GM23338 (cell line): ENCODE measurements around the gene LRP1B. TPM values are rescaled to one million over a fixed set of nuclear protein-coding genes. Genes with fewer than 3 reads are reported as not detected.

ENCODE experiments used
- ATAC-seq: fragments of 200-7000 bp; cut with Tn5 transposase; 3 replicates; pipeline ENCODE4 v1.9.1; 2020
- DNase-seq: peaks from one replicate; pipeline ENCODE4 v3.0.0-alpha.2; 2015; ENCODE audit warnings: low spot score
- H2AFZ ChIP-seq: fragments of 200-600 bp; sonication (generic); 2 replicates; pipeline ENCODE4 v1.8.0; 2016; ENCODE audit warnings: antibody characterized with exemption, mild to moderate bottlenecking, moderate library complexity
- H3F3A ChIP-seq: fragments of 200-600 bp; sonication (generic); replicated peaks from 2 replicates; pipeline ENCODE4 v1.8.0; 2017; ENCODE audit warnings: antibody characterized with exemption, mixed run types, low read depth
- H3K27ac ChIP-seq: fragments of 200-600 bp; sonication (generic); 2 replicates; pipeline ENCODE4 v1.6.1; 2016; ENCODE audit warnings: low read depth
- H3K27me3 ChIP-seq: fragments of 200-600 bp; sonication (generic); 2 replicates; pipeline ENCODE4 v1.8.0; 2016; ENCODE audit warnings: mild to moderate bottlenecking, mixed run types, moderate library complexity; ENCODE audit not compliant: insufficient read depth
- H3K36me3 ChIP-seq: fragments of 200-600 bp; sonication (generic); 2 replicates; pipeline ENCODE4 v1.8.0; 2016; ENCODE audit warnings: mild to moderate bottlenecking; ENCODE audit not compliant: insufficient read depth
- H3K4me1 ChIP-seq: fragments of 200-600 bp; sonication (generic); 2 replicates; pipeline ENCODE4 v1.8.0; 2016; ENCODE audit warnings: mild to moderate bottlenecking, moderate library complexity; ENCODE audit not compliant: insufficient read depth
- H3K4me2 ChIP-seq: fragments of 200-600 bp; sonication (generic); 2 replicates; pipeline ENCODE4 v1.7.1; 2017; ENCODE audit warnings: mixed run types
- H3K4me3 ChIP-seq: fragments of 200-600 bp; sonication (generic); 2 replicates; pipeline ENCODE4 v1.6.1; 2016; ENCODE audit warnings: mixed run types
- H3K79me2 ChIP-seq: fragments of 200-600 bp; sonication (generic); replicated peaks from 2 replicates; pipeline ENCODE4 v1.8.0; 2017; ENCODE audit warnings: mild to moderate bottlenecking; ENCODE audit not compliant: insufficient read depth
- H3K9me2 ChIP-seq: fragments of 200-600 bp; sonication (generic); 2 replicates; pipeline ENCODE4 v1.8.0; 2017; ENCODE audit not compliant: insufficient read depth
- H4K20me1 ChIP-seq: fragments of 200-600 bp; sonication (generic); replicated peaks from 2 replicates; pipeline ENCODE4 v1.8.0; 2017; ENCODE audit warnings: mild to moderate bottlenecking; ENCODE audit not compliant: insufficient read depth
- H3K27ac Mint-ChIP-seq: 2 replicates; pipeline ENCODE4 v1.8.0; 2020; ENCODE audit warnings: inconsistent platforms, mild to moderate bottlenecking, moderate library complexity, mixed read lengths
- H3K27me3 Mint-ChIP-seq: 3 replicates; pipeline ENCODE4 v1.8.0; 2022; ENCODE audit warnings: low read depth, mild to moderate bottlenecking, moderate library complexity, mixed read lengths, inconsistent platforms; ENCODE audit not compliant: insufficient read depth, poor library complexity
- H3K36me3 Mint-ChIP-seq: 3 replicates; pipeline ENCODE4 v1.8.0; 2021; ENCODE audit warnings: low read depth, mild to moderate bottlenecking, inconsistent platforms, moderate library complexity, mixed read lengths
- H3K4me1 Mint-ChIP-seq: 3 replicates; pipeline ENCODE4 v1.8.0; 2020; ENCODE audit warnings: mild to moderate bottlenecking, inconsistent platforms, mixed read lengths
- H3K4me3 Mint-ChIP-seq: 3 replicates; pipeline ENCODE4 v1.8.0; 2021; ENCODE audit warnings: moderate library complexity, mild to moderate bottlenecking, inconsistent platforms, mixed read lengths
- H3K9me3 Mint-ChIP-seq: 3 replicates; pipeline ENCODE4 v1.8.0; 2020; ENCODE audit warnings: moderate library complexity, mild to moderate bottlenecking, inconsistent platforms, mixed read lengths
- EZH2phosphoT487 ChIP-seq: fragments of 200-600 bp; sonication (generic); IDR thresholded peaks from one replicate; pipeline ENCODE4 v1.8.1; 2018; ENCODE audit warnings: antibody characterized with exemption; ENCODE audit not compliant: unreplicated experiment
- JUNB ChIP-seq: IDR thresholded peaks from one replicate; pipeline ENCODE4 v1.6.1; 2016; ENCODE audit warnings: antibody characterized with exemption; ENCODE audit not compliant: unreplicated experiment
- POLR2AphosphoS5 ChIP-seq: IDR thresholded peaks from 2 replicates; pipeline ENCODE4 v1.6.1; 2016; ENCODE audit warnings: antibody characterized with exemption, low read depth
- STAT1 ChIP-seq: IDR thresholded peaks from one replicate; pipeline ENCODE4 v1.6.1; 2016; ENCODE audit warnings: antibody characterized with exemption; ENCODE audit not compliant: unreplicated experiment
- polyA plus RNA-seq: library from polyadenylated mRNA; unstranded; fragments of >200 nt; fragmentation: Nextera tagmentation; extraction: Ambion mirVana; gene quantifications from 2 replicates; pipeline ENCODE4 v1.2.1, GENCODE V29; 2016
- total RNA-seq: library from RNA; depleted of rRNA; stranded (reverse); fragments of >200 nt; shearing (Covaris generic); gene quantifications from 2 replicates; pipeline ENCODE4 v1.2.3, GENCODE V29; 2014
- TF ChIP-seq, protein P1 (sequence below): fragments of 250-450 bp; sonication (Bioruptor Pico); IDR thresholded peaks from 2 replicates; pipeline ENCODE4 v1.5.0; 2020; ENCODE audit warnings: mild to moderate bottlenecking, moderate library complexity
- TF ChIP-seq, protein P2 (sequence below), 2 experiments: fragments of 200-600 bp in 1 of 2; sonication (generic) in 1 of 2; conservative IDR thresholded peaks; 2 replicates each; pipeline versions ENCODE4 v1.5.1 to v1.6.1; 2016 to 2017; ENCODE audit warnings: antibody characterized with exemption in 2 of 2, low read depth in 2 of 2, mild to moderate bottlenecking in 2 of 2, moderate library complexity in 1 of 2

Gene LRP1B
- total and polyA plus RNA-seq, 2 experiments from 2014 or later, result 0.15 to 0.97 TPM

GRCh38 chr2:140269000-140269399, 1861.8 kb downstream of the LRP1B start:
- Mint-ChIP-seq H3K9me3 (no peaks in the 10 kb centered on the region), H3K27me3 (peaks cover 2% of the 10 kb centered on the region), H3K4me1 (no peaks in the 10 kb centered on the region), H3K4me3 (no peak overlapping the region), H3K27ac (no peak overlapping the region), H3K36me3 (no peaks in the 10 kb centered on the region)
- Histone ChIP-seq H3K9me2 (no peaks in the 10 kb centered on the region), H3K4me3 (no peak overlapping the region), H3K4me1 (no peaks in the 10 kb centered on the region), H3K27ac (no peak overlapping the region), H3K36me3 (no peaks in the 10 kb centered on the region), H3K27me3 (no peaks in the 10 kb centered on the region), H3K79me2 (no peaks in the 10 kb centered on the region), H3K4me2 (no peak overlapping the region), H4K20me1 (no peaks in the 10 kb centered on the region), H2AFZ (no peak overlapping the region), H3F3A (no peaks in the 10 kb centered on the region)
- ATAC-seq (no peak), DNase-seq (no peak)
- no peak for TF ChIP-seq JUNB
- no peak for TF ChIP-seq STAT1
- TF ChIP-seq, protein P1, sequence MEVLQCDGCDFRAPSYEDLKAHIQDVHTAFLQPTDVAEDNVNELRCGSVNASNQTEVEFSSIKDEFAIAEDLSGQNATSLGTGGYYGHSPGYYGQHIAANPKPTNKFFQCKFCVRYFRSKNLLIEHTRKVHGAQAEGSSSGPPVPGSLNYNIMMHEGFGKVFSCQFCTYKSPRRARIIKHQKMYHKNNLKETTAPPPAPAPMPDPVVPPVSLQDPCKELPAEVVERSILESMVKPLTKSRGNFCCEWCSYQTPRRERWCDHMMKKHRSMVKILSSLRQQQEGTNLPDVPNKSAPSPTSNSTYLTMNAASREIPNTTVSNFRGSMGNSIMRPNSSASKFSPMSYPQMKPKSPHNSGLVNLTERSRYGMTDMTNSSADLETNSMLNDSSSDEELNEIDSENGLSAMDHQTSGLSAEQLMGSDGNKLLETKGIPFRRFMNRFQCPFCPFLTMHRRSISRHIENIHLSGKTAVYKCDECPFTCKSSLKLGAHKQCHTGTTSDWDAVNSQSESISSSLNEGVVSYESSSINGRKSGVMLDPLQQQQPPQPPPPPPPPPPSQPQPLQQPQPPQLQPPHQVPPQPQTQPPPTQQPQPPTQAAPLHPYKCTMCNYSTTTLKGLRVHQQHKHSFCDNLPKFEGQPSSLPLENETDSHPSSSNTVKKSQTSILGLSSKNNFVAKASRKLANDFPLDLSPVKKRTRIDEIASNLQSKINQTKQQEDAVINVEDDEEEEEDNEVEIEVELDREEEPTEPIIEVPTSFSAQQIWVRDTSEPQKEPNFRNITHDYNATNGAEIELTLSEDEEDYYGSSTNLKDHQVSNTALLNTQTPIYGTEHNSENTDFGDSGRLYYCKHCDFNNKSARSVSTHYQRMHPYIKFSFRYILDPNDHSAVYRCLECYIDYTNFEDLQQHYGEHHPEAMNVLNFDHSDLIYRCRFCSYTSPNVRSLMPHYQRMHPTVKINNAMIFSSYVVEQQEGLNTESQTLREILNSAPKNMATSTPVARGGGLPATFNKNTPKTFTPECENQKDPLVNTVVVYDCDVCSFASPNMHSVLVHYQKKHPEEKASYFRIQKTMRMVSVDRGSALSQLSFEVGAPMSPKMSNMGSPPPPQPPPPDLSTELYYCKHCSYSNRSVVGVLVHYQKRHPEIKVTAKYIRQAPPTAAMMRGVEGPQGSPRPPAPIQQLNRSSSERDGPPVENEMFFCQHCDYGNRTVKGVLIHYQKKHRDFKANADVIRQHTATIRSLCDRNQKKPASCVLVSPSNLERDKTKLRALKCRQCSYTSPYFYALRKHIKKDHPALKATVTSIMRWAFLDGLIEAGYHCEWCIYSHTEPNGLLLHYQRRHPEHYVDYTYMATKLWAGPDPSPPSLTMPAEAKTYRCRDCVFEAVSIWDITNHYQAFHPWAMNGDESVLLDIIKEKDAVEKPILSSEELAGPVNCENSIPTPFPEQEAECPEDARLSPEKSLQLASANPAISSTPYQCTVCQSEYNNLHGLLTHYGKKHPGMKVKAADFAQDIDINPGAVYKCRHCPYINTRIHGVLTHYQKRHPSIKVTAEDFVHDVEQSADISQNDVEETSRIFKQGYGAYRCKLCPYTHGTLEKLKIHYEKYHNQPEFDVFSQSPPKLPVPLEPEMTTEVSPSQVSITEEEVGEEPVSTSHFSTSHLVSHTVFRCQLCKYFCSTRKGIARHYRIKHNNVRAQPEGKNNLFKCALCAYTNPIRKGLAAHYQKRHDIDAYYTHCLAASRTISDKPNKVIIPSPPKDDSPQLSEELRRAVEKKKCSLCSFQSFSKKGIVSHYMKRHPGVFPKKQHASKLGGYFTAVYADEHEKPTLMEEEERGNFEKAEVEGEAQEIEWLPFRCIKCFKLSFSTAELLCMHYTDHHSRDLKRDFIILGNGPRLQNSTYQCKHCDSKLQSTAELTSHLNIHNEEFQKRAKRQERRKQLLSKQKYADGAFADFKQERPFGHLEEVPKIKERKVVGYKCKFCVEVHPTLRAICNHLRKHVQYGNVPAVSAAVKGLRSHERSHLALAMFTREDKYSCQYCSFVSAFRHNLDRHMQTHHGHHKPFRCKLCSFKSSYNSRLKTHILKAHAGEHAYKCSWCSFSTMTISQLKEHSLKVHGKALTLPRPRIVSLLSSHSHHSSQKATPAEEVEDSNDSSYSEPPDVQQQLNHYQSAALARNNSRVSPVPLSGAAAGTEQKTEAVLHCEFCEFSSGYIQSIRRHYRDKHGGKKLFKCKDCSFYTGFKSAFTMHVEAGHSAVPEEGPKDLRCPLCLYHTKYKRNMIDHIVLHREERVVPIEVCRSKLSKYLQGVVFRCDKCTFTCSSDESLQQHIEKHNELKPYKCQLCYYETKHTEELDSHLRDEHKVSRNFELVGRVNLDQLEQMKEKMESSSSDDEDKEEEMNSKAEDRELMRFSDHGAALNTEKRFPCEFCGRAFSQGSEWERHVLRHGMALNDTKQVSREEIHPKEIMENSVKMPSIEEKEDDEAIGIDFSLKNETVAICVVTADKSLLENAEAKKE, result no peak
- TF ChIP-seq EZH2phosphoT487, result no peak
- no peak for TF ChIP-seq POLR2AphosphoS5
- TF ChIP-seq, protein P2, sequence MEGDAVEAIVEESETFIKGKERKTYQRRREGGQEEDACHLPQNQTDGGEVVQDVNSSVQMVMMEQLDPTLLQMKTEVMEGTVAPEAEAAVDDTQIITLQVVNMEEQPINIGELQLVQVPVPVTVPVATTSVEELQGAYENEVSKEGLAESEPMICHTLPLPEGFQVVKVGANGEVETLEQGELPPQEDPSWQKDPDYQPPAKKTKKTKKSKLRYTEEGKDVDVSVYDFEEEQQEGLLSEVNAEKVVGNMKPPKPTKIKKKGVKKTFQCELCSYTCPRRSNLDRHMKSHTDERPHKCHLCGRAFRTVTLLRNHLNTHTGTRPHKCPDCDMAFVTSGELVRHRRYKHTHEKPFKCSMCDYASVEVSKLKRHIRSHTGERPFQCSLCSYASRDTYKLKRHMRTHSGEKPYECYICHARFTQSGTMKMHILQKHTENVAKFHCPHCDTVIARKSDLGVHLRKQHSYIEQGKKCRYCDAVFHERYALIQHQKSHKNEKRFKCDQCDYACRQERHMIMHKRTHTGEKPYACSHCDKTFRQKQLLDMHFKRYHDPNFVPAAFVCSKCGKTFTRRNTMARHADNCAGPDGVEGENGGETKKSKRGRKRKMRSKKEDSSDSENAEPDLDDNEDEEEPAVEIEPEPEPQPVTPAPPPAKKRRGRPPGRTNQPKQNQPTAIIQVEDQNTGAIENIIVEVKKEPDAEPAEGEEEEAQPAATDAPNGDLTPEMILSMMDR (conservative IDR thresholded peaks at IDR 0.05; ENCODE audit: low read depth in 2 of 2), result no peak
